ENCODE results near the gene ADRA2B. TPM values are rescaled to one million over a fixed set of nuclear protein-coding genes. Genes with fewer than 3 reads are reported as not detected.

The ADRA2B gene
- total RNA-seq, 2 donors from 2014 or later = 0.54 to 0.90 TPM

DNA sequence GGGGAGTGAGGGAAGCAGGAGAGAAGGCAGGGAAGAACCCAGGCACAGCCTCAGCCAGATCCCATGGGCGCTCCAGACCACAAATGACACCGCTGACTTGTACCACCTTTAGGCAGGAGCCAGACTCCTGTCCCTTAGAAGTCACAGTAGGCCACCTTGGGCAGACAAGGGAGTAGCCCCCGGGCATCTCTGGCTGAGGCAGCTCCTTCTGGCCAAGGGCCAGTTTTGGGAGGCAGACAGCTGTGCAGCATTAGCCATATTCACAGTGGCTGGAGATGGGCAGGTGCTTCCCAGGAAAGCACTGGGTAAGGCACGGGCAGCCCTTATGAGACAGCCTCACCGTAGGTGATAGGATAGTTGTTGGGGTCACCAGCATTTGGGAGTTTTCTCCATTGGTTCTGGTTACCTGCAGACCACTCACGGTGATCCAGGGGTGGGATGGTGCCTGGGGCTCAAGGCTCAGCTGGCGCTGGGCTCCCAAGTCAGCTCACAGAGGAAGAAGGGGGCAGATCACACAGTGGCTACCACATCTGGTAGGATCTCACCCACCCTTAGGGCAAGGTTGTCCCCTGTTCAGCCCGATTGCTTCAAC lies 19.9 kb upstream of the ADRA2B start:
- Histone ChIP-seq H3K27me3 (no peaks in the 10 kb centered on the region), H3K4me3 (no peak overlapping the region), H3K9me3 (no peaks in the 10 kb centered on the region), H3K4me1 (no peaks in the 10 kb centered on the region), H3K36me3 (no peaks in the 10 kb centered on the region), H3K9ac (ENCODE audit: low read depth in 2 of 2, low read length in 2 of 2) (no peak overlapping the region), H3K27ac (no peak overlapping the region)
- intact Hi-C loops (cut with DNase I) = no loop called here
- TF ChIP-seq, protein P1, sequence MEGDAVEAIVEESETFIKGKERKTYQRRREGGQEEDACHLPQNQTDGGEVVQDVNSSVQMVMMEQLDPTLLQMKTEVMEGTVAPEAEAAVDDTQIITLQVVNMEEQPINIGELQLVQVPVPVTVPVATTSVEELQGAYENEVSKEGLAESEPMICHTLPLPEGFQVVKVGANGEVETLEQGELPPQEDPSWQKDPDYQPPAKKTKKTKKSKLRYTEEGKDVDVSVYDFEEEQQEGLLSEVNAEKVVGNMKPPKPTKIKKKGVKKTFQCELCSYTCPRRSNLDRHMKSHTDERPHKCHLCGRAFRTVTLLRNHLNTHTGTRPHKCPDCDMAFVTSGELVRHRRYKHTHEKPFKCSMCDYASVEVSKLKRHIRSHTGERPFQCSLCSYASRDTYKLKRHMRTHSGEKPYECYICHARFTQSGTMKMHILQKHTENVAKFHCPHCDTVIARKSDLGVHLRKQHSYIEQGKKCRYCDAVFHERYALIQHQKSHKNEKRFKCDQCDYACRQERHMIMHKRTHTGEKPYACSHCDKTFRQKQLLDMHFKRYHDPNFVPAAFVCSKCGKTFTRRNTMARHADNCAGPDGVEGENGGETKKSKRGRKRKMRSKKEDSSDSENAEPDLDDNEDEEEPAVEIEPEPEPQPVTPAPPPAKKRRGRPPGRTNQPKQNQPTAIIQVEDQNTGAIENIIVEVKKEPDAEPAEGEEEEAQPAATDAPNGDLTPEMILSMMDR (IDR thresholded peaks at IDR 0.05) = no peak
- no peak for DNase-seq

DNA sequence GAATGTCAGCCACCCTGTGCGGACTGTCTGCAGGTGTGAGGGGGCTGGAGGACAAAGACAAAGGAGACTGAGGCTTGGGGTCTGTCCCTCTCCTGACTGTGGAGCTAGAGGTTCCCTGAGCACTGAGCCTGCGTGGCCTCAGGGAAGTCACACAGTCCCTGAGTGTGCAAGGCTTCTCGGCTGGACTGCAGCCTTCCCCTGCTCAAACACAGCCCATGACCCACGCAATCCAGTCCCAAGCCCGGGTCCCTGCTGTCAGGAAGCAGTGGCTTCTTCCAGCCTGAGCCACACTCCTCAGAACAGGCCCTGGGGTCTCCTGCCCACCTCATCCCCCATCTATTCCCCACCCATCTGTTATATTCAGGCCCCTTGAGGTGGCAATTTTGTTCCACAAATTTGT lies 19.2 kb upstream of the ADRA2B start:
- Histone ChIP-seq H3K4me1 (no peaks in the 10 kb centered on the region), H3K36me3 (no peaks in the 10 kb centered on the region), H3K4me3 (no peak overlapping the region), H3K27me3 (no peaks in the 10 kb centered on the region), H3K27ac (no peak overlapping the region), H3K9me3 (no peaks in the 10 kb centered on the region), H3K9ac (ENCODE audit: low read depth in 2 of 2, low read length in 2 of 2) (no peak overlapping the region)
- DNase-seq = no peak
- intact Hi-C loops (cut with DNase I) = no loop called here
- TF ChIP-seq, protein P1 (IDR thresholded peaks at IDR 0.05) = no peak

DNA sequence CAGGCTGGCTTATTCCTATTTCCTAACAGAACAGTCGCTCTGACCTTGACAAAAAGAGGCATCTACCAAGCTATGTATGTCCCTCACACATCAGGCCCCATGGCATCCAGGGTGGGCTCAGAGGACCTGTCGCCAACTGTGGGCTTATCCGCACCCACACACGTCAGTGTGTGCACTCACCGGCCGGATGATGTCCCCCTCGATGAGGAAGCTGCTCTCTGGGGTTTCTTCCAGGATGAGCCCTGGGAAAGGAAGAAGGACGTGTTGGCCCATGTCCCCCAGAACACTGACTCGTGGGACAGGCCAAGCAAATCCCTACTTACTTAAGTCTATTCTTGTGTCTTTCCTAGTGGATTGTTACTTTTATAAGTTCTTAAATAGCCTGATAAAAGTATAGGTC lies 18.8 kb upstream of the ADRA2B start:
- H3K4me3 ChIP-seq = no peak overlapping the region
- H3K9ac ChIP-seq (ENCODE audit: low read depth in 2 of 2, low read length in 2 of 2) = no peak overlapping the region
- no peaks in the 10 kb centered on the region for H3K36me3 ChIP-seq
- H3K9me3 ChIP-seq = no peaks in the 10 kb centered on the region
- no peak overlapping the region for H3K27ac ChIP-seq
- intact Hi-C loops (cut with DNase I) = no loop called here
- DNase-seq = no peak
- no peaks in the 10 kb centered on the region for H3K4me1 ChIP-seq
- no peaks in the 10 kb centered on the region for H3K27me3 ChIP-seq
- TF ChIP-seq, protein P1 (IDR thresholded peaks at IDR 0.05) = no peak

DNA sequence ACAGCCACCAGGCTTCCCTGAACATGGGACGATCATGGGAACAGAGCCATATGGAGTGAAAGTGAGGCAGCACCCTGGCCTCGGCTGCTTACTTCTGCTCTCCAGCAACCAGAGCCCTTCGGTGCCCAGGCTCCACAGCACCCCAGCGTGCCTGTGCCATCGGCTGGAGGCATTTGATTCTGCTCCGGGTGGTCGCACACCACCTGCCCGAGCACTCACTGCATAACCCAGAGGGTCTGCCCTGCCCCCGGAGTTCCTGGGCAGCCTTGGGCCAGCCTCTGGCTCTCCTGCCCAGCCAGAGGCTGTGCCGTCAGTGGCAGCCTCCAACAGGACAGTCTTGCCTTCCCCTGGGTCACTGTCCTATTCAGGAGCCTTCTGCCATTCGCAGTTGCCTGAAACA lies 18.1 kb upstream of the ADRA2B start:
- no peaks in the 10 kb centered on the region for H3K27me3 ChIP-seq
- H3K4me3 ChIP-seq = no peak overlapping the region
- TF ChIP-seq, protein P1 (IDR thresholded peaks at IDR 0.05) = no peak
- H3K4me1 ChIP-seq = no peaks in the 10 kb centered on the region
- intact Hi-C loops (cut with DNase I) = no loop called here
- DNase-seq = no peak
- H3K9me3 ChIP-seq = no peaks in the 10 kb centered on the region
- H3K36me3 ChIP-seq = no peaks in the 10 kb centered on the region
- H3K27ac ChIP-seq = no peak overlapping the region
- no peak overlapping the region for H3K9ac ChIP-seq (ENCODE audit: low read depth in 2 of 2, low read length in 2 of 2)

DNA sequence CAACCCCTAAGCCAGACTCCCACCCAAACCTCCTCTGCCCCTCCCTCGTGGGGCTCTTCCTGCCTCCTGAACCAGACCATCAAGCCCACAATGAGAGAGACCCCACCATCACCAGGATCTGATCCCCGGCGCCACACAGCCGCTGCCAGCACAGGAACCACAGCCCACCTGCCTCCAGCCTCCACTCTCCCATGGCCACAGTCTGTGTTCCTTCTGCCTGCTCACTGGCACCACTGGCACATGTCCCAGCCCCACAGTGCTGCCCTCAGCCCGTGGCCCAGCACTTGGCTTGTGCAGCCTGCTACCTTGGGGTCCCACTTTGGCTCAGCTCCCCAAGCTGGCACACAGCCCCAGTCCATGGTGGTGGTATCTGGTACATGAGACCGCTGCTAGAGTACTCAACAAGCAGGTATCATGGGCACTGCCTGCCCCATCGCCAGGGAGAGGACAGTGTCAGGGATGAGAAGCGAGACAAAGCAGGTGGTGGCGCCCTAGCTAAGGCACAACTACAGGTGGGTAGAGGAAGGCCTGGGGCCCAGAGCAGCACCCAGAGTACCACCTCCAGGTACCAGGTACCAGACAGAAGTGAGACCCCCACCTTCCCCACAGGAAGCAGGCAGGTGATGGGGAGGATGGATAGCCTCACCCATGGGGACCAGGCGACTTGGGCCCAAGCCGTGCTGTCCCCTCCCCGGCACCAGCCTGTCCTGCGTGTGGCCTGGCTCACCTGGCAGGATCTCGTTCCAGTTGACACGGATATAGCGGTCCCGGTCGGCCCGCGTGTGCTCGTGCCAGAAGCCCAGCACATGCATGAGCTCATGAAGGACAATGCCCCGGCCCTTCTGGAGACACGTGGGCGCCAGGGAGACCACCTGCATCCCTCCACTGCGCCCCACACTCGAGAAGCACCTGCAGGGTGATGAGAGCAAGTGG lies 15.7 kb upstream of the ADRA2B start:
- no peaks in the 10 kb centered on the region for H3K9me3 ChIP-seq
- H3K9ac ChIP-seq (ENCODE audit: low read depth in 2 of 2, low read length in 2 of 2) = no peak overlapping the region
- intact Hi-C loops (cut with DNase I) = no loop called here

More for the DNA sequence above, 15.7 kb upstream of the ADRA2B start:
- DNase-seq = no peak
- Histone ChIP-seq H3K27ac (no peak overlapping the region), H3K36me3 (no peaks in the 10 kb centered on the region), H3K4me1 (no peaks in the 10 kb centered on the region), H3K4me3 (no peak overlapping the region), H3K27me3 (no peaks in the 10 kb centered on the region)
- TF ChIP-seq, protein P1 (IDR thresholded peaks at IDR 0.05) = no peak

All from colonic mucosa (tissue), 4 donors.